H1 (cell line): ENCODE measurements around the gene CCDC171. TPM values are rescaled to one million over a fixed set of nuclear protein-coding genes. Genes with fewer than 3 reads are reported as not detected.

Source experiments
- polyA plus RNA-seq, 7 experiments: library from polyadenylated mRNA; depleted of rRNA in 3 of 7; stranded (reverse) in 5 of 7; unstranded in 2 of 7; fragments of >200 nt in 5 of 7; fragments of 200-250 nt in 2 of 7; gene quantifications; 1 replicate in 5 of 7; 2 replicates in 1 of 7; 4 replicates in 1 of 7; pipeline versions ENCODE4 v1.2.1 to v1.2.3, GENCODE V29; 2011 to 2013; ENCODE audit warnings: missing spikeins in 2 of 7, mixed read lengths in 2 of 7
- total RNA-seq: library from RNA; stranded (reverse); fragmentation: NEBNext Ultra II Directional; extraction: Animal tissue kit (Norgen Biotek cat#: 25700); gene quantifications from 2 replicates; pipeline ENCODE4 v1.2.1, GENCODE V29; 2021
- TF ChIP-seq, protein P1 (sequence below): IDR thresholded peaks from 2 replicates; pipeline ENCODE4 v1.6.1; 2012; ENCODE audit warnings: low read length, inconsistent platforms

The CCDC171 gene
- total and polyA plus RNA-seq, 2 of the 8 experiments (the other 6 are each of a cell fraction or from before 2014, with no cell fraction given), result 0.83 to 2.3 TPM

DNA sequence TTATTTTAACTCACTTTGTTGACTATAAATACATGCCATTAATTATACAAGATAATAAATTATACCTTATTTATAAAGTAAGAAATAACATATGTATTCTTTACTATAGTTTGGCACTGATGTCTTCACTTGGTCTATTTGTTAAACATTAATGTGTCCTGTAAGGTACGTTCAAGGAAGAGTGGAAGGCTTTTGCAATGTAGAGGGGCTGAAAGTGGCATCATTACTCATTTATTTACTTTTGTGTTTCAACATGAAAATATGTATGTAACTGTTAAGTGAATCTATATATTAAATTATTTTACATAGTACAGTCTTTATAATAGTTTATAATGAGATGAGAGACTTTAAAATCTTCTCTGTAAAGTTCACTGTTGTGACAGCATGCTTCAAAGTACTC, 348.7 kb downstream of the CCDC171 start (continued):
- TF ChIP-seq, protein P1, sequence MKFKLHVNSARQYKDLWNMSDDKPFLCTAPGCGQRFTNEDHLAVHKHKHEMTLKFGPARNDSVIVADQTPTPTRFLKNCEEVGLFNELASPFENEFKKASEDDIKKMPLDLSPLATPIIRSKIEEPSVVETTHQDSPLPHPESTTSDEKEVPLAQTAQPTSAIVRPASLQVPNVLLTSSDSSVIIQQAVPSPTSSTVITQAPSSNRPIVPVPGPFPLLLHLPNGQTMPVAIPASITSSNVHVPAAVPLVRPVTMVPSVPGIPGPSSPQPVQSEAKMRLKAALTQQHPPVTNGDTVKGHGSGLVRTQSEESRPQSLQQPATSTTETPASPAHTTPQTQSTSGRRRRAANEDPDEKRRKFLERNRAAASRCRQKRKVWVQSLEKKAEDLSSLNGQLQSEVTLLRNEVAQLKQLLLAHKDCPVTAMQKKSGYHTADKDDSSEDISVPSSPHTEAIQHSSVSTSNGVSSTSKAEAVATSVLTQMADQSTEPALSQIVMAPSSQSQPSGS, result no peak
